ENCODE results near the gene LCMT1. TPM values are rescaled to one million over a fixed set of nuclear protein-coding genes. Genes with fewer than 3 reads are reported as not detected.

Gene LCMT1
- total and polyA plus RNA-seq, 9 of the 15 experiments (the other 6 are each of a cell fraction or from before 2014, with no cell fraction given) = 20.0 to 42.8 (median 32.3) TPM

GRCh38 chr16:25213709-25214397 lies 102.3 kb downstream of the LCMT1 start (continued):
- no peak for TF ChIP-seq KDM2B (CRISPR knock-in tag; IDR thresholded peaks at IDR 0.05)
- no peak for TF ChIP-seq ERF (CRISPR knock-in tag; IDR thresholded peaks at IDR 0.05)
- TF ChIP-seq MLX (CRISPR knock-in tag; conservative IDR thresholded peaks at IDR 0.05) = no peak
- no peak for TF ChIP-seq NR2C1 (IDR thresholded peaks at IDR 0.05)
- no peak for TF ChIP-seq NR2C1 (tag; IDR thresholded peaks at IDR 0.05)
- TF ChIP-seq SFPQ (IDR thresholded peaks at IDR 0.05; ENCODE audit: low read depth, low read length) = no peak
- TF ChIP-seq ZNF384 (IDR thresholded peaks at IDR 0.05; ENCODE audit: low read depth, low read length) = no peak
- TF ChIP-seq NRF1 (conservative IDR thresholded peaks at IDR 0.05 in 1 of 2, IDR thresholded peaks at IDR 0.05 in 1 of 2) = no peak
- no peak for TF ChIP-seq YY1 (IDR thresholded peaks at IDR 0.05; ENCODE audit: borderline replicate concordance in 1 of 3, control insufficient read depth in 1 of 3, extremely low read depth in 1 of 3, insufficient read depth in 3 of 3, insufficient read length in 1 of 3, insufficient replicate concordance in 2 of 3, low read depth in 1 of 3, low read length in 2 of 3)
- no peak for TF ChIP-seq ZNF217 (CRISPR knock-in tag; IDR thresholded peaks at IDR 0.05)
- TF ChIP-seq ZNF511 (CRISPR knock-in tag; IDR thresholded peaks at IDR 0.05) = no peak
- no peak for TF ChIP-seq POLR2H (tag; IDR thresholded peaks at IDR 0.05; ENCODE audit: low read depth)
- TF ChIP-seq ZBTB7A (IDR thresholded peaks at IDR 0.05; ENCODE audit: borderline replicate concordance, control insufficient read depth, low read depth, low read length) = no peak

All from K562 (cell line).